LoVo (cell line): ENCODE measurements around the gene SMLR1.
"Not testable (repeated sequence)": the region's sequence is repeated elsewhere in the genome, so short reads cannot be mapped to it uniquely, and the experiment has no call there.

Source experiments
- DNase-seq: peaks from one replicate; pipeline ENCODE4 v3.0.0-alpha.2; 2016; ENCODE audit warnings: low spot score

SMLR1 gene

GRCh38 chr6:130827247-130828149 is at the start of gene SMLR1:
Gene SMLR1 (plus strand): TSS chr6:130827406. CDS start chr6:130827414, 8 bp downstream.
- DNase-seq, result peak; percentile 26

DNA sequence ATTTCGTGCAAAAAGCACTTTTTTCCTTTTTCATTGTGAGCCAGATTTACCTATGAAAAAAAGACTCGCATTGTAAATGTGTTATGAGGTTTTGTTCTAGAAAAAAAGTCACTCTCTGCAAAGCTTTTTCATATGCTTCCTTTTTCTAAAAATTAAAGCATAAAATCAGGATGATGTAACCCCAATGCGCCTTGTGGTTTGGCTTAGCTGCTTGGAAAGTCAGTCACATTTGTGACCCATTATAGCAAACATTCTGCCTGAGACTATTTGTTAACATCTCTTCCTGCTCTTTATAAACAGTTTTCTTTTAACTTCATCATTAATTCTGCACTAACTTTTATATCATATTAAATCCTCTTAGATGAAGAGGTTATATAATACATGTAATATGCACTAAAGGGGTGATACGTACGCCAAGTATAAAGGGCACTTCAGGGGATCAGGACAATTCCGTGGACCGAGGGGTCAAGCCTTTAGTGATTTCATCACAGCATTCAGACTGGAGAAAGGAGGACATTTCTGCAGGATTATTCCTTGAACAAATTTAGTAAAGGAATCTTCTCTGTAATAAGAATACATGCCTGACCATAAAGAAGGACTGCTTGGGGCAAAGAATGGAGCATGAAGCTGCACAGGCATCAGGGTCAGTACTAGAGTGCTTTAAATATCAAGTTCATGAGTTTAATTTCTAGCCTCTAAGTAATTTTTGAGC is 48.1 kb upstream of the SMLR1 start:
- DNase-seq, result no peak

- no peak for DNase-seq
Observed at GRCh38 chr6:130779658-130780033, 47.6 kb upstream of the SMLR1 start.

DNA sequence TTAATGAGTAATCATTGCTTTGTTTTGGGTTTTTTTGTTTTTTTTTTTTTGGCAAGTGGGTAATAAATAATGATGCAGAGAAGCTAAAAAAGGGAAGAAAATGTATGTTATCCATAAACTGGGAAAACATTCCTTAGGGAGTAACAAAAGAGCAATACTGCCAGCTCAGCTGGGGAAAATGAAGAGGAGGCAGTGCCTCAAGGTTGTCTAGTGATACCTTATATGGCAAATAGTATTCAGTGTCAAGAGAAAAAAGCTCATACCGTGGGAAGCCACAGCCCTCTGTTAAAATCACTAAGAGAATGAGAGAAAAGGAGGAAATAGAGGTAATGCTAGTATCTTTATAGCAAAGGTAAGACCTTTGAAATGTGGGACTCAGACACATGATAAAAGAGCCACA is 47.1 kb upstream of the SMLR1 start:
- DNase-seq, result no peak

GRCh38 chr6:130781557-130781956 is 45.6 kb upstream of the SMLR1 start:
- DNase-seq, result no peak

DNA sequence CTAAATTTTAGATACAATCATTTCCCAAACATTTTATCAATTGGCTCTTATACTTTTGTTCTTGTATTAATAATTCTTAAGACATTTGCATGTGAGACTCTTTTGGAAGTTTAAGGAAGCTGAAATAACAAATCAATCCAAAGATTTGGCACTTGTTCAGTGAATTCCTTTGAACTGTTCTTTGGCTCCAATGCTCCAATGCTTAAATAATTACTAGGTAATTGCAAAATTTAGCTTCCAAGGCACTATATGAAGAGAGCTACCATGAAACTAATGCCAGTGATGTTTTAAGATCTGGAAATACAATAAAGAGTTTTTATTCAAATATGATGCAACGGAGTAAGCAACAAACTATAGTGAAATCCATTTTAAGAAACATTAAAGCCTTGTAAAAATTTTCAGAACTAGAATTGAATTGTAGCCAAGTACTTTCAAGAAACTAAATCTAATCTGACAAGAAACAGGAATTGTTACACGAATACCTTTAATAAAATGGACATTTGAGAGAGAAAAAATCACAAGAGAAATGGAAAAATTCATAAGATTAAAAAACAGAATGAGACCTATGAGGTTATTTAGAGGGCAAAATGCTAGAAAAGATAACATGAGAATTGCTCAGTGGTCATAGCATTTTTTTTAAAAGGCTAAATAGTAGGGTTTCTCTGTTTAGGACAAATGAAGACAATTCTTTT is 43.6 kb upstream of the SMLR1 start:
- no peak for DNase-seq

DNA sequence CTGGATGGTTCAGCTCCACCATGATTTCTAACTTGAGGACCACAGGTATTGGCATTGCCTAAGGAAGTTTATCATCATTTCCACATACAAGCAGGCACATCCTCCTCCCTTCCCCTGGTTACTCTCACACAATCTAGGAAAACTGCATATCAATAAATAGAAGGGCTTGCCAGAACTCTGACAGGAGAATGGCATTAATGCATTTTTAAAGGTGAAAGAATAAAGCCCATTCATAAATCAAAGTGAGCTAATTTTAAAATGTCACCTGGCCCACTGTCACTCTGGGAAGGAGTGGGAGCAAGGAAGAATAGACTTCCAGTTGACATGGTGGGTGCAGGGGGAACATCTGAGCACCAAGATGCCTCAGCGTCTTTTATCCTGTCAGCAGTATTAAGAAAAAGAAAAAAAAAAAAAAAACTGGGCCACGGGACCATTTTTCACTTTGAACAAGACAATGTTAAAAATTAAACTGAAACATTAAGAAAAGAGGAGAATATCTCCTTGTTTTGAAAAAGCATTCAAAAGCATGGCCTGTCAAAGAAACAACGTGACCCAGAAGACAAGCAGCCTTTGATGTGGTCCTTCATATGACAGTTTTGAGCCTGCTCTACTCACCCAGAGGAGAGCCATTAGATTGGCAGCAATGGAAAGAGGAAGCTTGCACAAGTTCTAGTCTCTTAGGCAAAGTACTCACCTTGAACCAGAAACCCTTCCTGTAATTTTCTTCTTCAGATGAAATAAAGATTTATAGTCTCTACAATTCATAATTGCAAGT is 39.3 kb upstream of the SMLR1 start:
- no peak for DNase-seq

DNA sequence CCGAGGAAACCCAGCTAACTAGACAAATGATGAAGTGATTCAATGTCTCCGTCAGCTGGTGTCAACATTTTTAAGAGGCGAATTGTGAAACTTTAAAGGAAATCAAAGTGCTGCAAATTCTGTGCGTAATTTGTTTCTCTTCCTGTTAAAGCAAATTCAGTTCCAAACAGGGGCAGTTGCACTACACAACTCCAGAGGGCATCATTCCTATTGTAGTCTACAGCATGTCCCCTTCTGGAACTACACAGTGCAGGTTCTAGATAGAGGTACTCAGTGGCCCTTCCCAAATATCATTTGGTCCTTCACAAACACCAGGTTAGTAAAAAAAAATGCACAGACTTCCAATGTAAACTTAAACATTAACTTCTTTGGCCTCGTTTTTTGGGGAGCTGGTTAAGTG is 38.3 kb upstream of the SMLR1 start:
- no peak for DNase-seq

DNA sequence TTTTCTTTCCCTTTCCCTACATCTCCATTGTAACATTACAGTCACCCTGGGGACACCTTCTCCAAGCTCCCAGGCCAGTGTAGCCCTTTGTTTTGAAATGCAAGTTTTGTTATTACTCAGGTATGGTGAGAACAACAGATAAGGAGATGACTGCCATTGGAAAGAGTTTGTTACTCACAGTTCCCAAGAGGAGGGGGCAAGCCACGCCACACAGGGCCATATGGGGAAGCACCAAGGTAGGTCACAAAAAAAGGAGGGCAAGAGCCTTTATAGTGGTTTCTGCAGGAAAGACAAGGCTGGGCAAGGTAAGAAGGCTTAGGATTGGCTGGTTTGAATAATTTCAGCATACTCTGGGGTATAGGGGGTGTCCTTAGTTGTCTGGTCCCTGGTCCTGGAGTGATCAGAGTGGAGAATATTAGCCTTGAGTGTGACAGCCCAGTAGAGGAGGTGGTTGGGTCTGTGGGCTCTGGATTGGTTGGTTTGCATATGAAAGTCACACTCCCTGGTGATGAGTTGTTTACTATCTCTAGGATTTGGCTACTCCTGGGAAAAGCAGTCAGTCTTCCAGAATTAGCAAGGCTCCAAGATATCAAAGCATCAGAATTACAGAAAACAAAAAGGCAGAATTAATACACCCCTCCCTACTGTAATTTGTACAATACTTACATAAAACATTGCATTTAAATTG is 33.1 kb upstream of the SMLR1 start:
- DNase-seq, result no peak

GRCh38 chr6:130794738-130795137 is 32.5 kb upstream of the SMLR1 start:
- no peak for DNase-seq

DNA sequence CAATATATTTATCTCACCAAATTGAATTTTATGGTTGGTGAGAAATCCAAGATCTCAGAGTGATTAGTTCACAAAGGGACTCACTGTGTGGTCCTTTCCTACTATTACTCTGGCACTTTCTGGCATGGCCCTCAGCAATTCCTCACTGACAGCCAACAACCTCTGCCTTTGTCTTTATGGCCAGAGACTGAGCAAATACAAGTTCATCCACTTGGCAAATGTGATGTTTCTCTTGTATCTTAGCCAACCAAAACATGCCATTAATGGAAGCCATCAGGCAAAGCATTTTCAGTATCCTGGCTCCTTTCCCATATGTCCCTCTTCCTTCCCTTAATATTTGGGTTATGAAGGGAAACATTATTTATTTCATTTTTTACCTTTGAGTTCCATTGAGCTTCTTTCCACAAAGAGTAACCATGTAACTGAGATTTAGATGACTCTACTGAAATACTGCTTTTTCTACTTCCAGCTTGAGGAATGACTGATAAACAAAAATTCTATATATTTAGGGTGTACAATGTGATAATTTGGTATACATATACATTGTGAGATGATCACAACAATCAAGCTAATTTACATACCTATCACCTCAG is 30.8 kb upstream of the SMLR1 start:
- DNase-seq, result peak; percentile 6

GRCh38 chr6:130797061-130797460 is 30.1 kb upstream of the SMLR1 start:
- no peak for DNase-seq

DNA sequence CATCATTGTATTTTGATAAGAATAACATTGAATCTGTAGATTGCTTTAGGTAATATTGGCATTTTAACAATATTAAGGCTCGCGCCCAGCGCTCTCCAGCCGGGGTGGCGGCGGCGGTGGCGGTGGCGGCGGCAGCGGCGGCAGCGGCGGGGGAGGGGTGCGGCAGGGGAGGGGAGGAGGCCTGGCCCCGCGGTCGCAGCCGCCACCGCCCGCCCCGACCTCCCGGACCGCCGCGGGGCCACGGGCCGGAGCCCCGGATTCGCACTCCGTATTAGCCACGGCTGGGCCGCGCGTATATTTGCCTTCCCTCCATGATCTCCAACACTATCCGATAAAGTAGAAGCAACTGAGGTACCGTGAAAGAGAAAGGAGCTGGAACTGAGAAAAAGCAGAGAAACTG is 25.8 kb upstream of the SMLR1 start:
- DNase-seq, result not testable (repeated sequence)

GRCh38 chr6:130810307-130811030 is 16.7 kb upstream of the SMLR1 start:
- DNase-seq, result no peak

- DNase-seq, result no peak
Observed at GRCh38 chr6:130811932-130812331, 15.3 kb upstream of the SMLR1 start.

DNA sequence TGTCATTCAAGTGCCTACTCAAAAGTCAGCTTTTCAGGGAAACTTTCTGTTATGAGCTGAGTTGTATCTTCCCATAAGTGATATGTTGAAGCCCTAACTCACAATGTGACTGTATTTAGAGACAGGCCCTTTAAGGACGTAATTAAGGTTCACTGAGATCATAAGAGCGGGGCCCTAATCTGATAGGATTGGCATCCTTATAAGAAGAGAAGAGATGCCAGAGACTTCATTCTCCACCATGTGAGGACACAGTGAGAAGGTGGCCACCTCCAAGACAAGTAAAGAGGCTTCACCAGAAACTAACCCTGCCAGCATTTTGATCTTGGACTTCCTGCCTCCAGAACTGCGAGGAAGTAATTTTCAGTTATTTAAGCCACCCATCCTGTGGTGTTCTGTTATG is 12.7 kb upstream of the SMLR1 start:
- no peak for DNase-seq

GRCh38 chr6:130815200-130816071 is 11.8 kb upstream of the SMLR1 start:
- no peak for DNase-seq

- no peak for DNase-seq
Observed at GRCh38 chr6:130822736-130823135, 4.5 kb upstream of the SMLR1 start.

- no peak for DNase-seq
Observed at GRCh38 chr6:130824978-130825694, 2.1 kb upstream of the SMLR1 start.
